Motor neuron (in vitro differentiated cells): ENCODE measurements around the gene PDLIM7. TPM values are rescaled to one million over a fixed set of nuclear protein-coding genes. Genes with fewer than 3 reads are reported as not detected.

Source experiments
- ATAC-seq, 8 experiments: fragments of 200-7000 bp; cut with Tn5 transposase; replicated peaks in 6 of 8; 2 replicates each; pipeline ENCODE4 v1.8.0; 2021; ENCODE audit warnings: mild to moderate bottlenecking in 8 of 8, moderate library complexity in 8 of 8
- H3K27ac ChIP-seq, 2 donors: fragments of 250-450 bp; sonication (Bioruptor Pico); 2 replicates each; pipeline ENCODE4 v1.9.0; 2021; ENCODE audit warnings: antibody characterized with exemption in 2 of 2, mild to moderate bottlenecking in 2 of 2, moderate library complexity in 1 of 2
- H3K4me1 ChIP-seq, 2 donors: fragments of 250-450 bp; sonication (Bioruptor Pico); replicated peaks in 1 of 2; 2 replicates each; pipeline ENCODE4 v1.6.1; 2021; ENCODE audit warnings: antibody characterized with exemption in 2 of 2, mild to moderate bottlenecking in 2 of 2, moderate library complexity in 1 of 2
- H3K4me3 ChIP-seq, 5 donors: fragments of 250-450 bp; sonication (Bioruptor Pico); 2 replicates each; pipeline ENCODE4 v1.9.0; 2021; ENCODE audit warnings: antibody characterized with exemption in 5 of 5, mild to moderate bottlenecking in 5 of 5, moderate library complexity in 4 of 5
- WGBS, 10 experiments: fragments of 450-650 bp; shearing (Covaris generic); methylation state at CpG; one replicate each; pipeline ENCODE4 v1.0.0; 2022; 5-methylcytosine and 5-hydroxymethylcytosine counted together
- in situ Hi-C, 9 experiments: fragments of 400-800 bp; cut with MboI; loops; one replicate each; pipeline ENCODE4 v1.15.0; 2021; ENCODE audit warnings: low sequenced_read_pairs in 9 of 9, low pct_unique_long_range_greater_than_20kb in 2 of 9; ENCODE audit not compliant: unreplicated experiment in 9 of 9
- total RNA-seq, 8 experiments: library from RNA; unstranded; fragments of 300-600 nt; gene quantifications; 2 replicates each; pipeline versions ENCODE4 v1.2.3 to v1.2.4, GENCODE V29; 2022

PDLIM7 gene
- total RNA-seq, 8 experiments from 2014 or later, result 24.6 to 116 (median 54.3) TPM

GRCh38 chr5:177445052-177445916 lies 52.1 kb downstream of the PDLIM7 start:
- Histone ChIP-seq H3K27ac (no peak overlapping the region), H3K4me1 (peaks cover 28 to 33% of the 10 kb centered on the region in 2 donors), H3K4me3 (peak overlapping the region in 2 of 5 donors; percentile 53 to 70)
- no peak for ATAC-seq
- in situ Hi-C loops, result no loop called here
- 45 to 89% (median 66%) methylated on average over 1 to 7 of the region's 10 CpGs for WGBS, 10 experiments

GRCh38 chr5:177444106-177445051 lies 53.0 kb downstream of the PDLIM7 start:
- 52 to 100% (median 73%) methylated on average over 1 to 3 of the region's 7 CpGs; no CpG with 5 or more reads in 6 of the 10 experiments for WGBS, 10 experiments
- H3K4me3 ChIP-seq, result no peak overlapping the region
- no peak overlapping the region for H3K27ac ChIP-seq
- in situ Hi-C loops, result no loop called here
- ATAC-seq, result no peak
- H3K4me1 ChIP-seq, result peaks cover 27 to 33% of the 10 kb centered on the region in 2 donors

GRCh38 chr5:177443144-177443983 lies 54.0 kb downstream of the PDLIM7 start:
- H3K4me3 ChIP-seq, result no peak overlapping the region
- no peak for ATAC-seq
- 100% methylated on average over 1 to 2 of the region's 15 CpGs; no CpG with 5 or more reads in 6 of the 10 experiments for WGBS, 10 experiments
- in situ Hi-C loops, result no loop called here
- H3K27ac ChIP-seq, result no peak overlapping the region
- peaks cover 18 to 28% of the 10 kb centered on the region in 2 donors for H3K4me1 ChIP-seq

DNA sequence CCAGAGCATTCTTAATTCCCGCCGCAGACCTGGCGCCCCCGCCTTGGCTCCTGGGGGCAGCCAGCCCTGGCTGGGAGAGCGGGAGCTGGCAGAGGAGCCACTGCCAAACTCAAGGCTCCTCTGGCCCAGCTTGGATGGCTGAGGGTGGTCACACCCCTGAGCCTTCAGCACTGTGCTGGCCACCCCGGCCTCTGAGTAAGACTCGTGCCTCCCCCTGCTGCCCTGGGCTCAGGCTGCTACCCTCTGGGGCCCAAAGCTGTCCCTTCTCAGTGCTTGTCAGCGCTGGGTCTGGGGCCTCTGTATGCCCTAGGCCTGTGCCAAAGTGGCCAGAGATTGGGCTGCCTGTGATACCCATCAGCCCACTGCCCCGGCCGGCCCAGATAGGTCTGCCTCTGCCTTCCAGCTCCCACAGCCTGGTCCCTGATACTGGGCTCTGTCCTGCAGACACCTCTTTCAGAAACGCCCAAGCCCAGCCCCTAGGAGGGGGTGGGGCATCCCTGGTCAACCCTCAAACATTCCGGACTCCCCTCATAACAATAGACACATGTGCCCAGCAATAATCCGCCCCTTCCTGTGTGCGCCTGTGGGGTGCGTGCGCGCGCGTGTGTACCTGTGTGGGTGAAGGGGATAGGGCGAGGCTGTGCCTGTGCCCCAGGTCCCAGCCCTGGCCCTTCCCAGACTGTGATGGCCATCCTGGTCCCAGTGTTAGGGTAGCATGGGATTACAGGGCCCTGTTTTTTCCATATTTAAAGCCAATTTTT lies 55.2 kb downstream of the PDLIM7 start:
- Histone ChIP-seq H3K4me3 (no peak overlapping the region), H3K4me1 (peaks cover 7 to 17% of the 10 kb centered on the region in 2 donors), H3K27ac (no peak overlapping the region)
- in situ Hi-C loops, result no loop called here
- no peak for ATAC-seq
- 60 to 100% (median 90%) methylated on average over 1 to 4 of the region's 20 CpGs; no CpG with 5 or more reads in 7 of the 10 experiments for WGBS, 10 experiments

- Histone ChIP-seq H3K27ac (no peak overlapping the region), H3K4me3 (no peak overlapping the region), H3K4me1 (peaks cover 6 to 15% of the 10 kb centered on the region in 2 donors)
- in situ Hi-C loops, result no loop called here
- peak in 5 of 8 experiments; percentile 22 to 52 (median 39) for ATAC-seq
- 80 to 100% methylated on average over 1 to 4 of the region's 26 CpGs; no CpG with 5 or more reads in 8 of the 10 experiments for WGBS, 10 experiments
Observed at GRCh38 chr5:177440990-177441780, 56.2 kb downstream of the PDLIM7 start.

DNA sequence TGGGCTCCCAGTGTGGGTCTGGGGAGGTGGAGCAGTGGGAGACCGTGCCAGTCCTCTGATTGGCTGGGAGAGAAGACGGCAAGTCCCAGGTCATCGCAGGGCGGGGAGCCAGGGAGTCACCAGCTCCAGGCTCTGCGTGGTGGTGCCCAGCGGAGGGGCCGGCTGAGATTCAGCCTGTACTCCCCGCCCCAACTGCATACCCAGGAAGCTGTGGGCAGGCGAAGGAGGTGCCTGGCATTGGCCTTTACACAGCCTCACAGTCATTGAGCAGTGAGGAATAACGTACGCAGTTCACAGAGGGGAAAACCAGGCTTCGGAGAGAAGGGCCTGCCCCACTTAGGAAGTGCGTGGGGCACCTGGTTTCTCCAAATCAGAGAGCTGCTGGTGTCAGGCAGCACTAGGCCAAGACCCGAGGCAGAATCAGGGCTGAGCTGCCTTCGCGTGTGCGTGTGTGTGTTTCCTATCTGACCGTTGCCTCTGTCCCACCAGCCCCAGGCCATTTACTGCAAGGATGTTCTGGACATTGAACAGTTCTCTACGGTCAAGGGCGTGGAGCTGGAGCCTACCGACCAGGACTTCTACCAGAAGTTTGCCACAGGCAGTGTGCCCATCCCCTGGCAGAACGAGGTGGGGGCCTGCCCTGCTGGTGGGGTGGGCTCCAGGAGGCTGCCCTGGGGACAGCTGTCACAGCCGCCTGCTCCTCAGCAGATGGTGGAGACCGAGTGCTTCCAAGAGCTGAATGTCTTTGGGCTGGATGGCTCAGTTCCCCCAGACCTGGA lies 57.0 kb downstream of the PDLIM7 start:
- in situ Hi-C loops, result no loop called here
- peaks cover 1 to 11% of the 10 kb centered on the region in 2 donors for H3K4me1 ChIP-seq
- ATAC-seq, result no peak
- no peak overlapping the region for H3K4me3 ChIP-seq
- no peak overlapping the region for H3K27ac ChIP-seq
- 20 to 100% (median 92%) methylated on average over 1 to 14 of the region's 24 CpGs; no CpG with 5 or more reads in 4 of the 10 experiments for WGBS, 10 experiments

DNA sequence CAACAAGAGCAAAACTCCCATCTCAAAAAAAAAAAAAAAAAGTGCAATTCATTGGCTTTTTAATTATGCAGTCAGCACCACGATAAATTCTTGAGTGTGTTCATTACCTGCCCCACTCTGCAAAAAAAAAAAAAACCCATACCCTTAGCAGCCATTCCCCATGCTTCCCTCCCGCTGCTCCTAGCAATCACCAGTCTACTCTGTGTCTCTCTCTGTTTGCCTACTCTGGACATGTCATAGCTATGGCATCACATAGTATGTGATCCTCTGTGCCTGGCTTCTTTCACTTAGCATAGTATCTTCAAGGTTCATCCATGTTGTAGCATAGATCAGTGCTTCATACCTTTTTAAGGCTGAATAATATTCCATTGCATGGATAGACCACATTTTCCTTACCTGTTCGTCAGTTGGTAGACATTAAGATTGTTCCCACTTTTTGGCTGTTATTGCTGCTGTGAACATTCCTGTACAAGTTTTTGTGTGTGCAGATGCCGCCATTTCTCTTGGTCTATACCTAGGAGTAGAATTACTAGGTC lies 57.8 kb downstream of the PDLIM7 start:
- no peak for ATAC-seq
- H3K4me3 ChIP-seq, result no peak overlapping the region
- 80 to 100% (median 99%) methylated on average over 2 to 4 of the region's 4 CpGs; no CpG with 5 or more reads in 2 of the 10 experiments for WGBS, 10 experiments
- H3K4me1 ChIP-seq, result peaks cover 0 to 4% of the 10 kb centered on the region in 2 donors
- in situ Hi-C loops, result no loop called here
- H3K27ac ChIP-seq, result no peak overlapping the region

DNA sequence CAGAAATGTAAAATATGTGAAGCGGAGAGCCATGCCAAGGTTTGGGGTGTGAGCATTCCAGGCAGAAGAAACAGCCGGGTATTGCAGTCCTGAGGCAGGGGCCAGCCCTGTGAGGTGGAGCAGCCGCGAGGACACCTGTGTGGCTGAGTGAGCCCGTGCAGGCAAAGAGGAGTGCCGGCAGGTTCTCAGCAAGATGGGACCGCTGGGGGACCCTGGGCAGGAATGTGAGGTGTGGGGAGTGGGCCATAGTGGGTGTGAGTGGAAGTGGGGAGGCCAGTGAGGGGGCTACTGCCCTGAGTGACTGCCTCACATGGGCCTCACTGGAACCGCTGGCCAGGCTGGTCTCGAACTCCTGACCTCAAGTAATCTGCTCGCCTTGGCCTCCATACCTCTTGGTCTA lies 58.9 kb downstream of the PDLIM7 start:
- Histone ChIP-seq H3K4me3 (no peak overlapping the region), H3K27ac (no peak overlapping the region), H3K4me1 (no peaks in the 10 kb centered on the region)
- in situ Hi-C loops, result no loop called here
- WGBS, 10 experiments, result 87 to 100% (median 100%) methylated on average over 1 to 7 of the region's 10 CpGs; no CpG with 5 or more reads in 3 of the 10 experiments
- no peak for ATAC-seq

GRCh38 chr5:177437623-177438022 lies 59.8 kb downstream of the PDLIM7 start:
- H3K4me3 ChIP-seq, result no peak overlapping the region
- ATAC-seq, result no peak
- H3K27ac ChIP-seq, result no peak overlapping the region
- H3K4me1 ChIP-seq, result no peaks in the 10 kb centered on the region
- 60% methylated on average over 1 of the region's 4 CpGs; no CpG with 5 or more reads in 9 of the 10 experiments for WGBS, 10 experiments
- in situ Hi-C loops, result no loop called here

DNA sequence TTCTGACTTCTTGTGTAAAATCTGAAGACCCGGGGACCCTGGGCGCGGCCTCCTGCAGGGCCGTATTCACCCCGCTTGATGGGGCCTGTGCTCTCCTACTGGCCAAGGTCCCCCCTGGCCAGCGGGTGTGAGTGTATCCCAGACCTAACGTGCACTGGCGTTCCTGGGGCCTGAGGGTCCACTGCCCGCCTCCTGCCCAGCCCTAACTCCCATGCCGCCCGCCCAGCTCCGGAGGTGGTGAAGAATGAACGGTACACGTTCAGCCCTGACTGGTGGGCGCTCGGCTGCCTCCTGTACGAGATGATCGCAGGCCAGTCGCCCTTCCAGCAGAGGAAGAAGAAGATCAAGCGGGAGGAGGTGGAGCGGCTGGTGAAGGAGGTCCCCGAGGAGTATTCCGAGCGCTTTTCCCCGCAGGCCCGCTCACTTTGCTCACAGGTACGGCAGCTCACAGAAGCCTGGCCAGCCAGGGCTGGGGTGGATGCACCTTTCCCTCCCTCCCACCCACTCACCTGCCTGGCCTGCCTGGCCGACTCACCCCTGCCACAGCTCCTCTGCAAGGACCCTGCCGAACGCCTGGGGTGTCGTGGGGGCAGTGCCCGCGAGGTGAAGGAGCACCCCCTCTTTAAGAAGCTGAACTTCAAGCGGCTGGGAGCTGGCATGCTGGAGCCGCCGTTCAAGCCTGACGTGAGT lies 61.4 kb downstream of the PDLIM7 start:
- Histone ChIP-seq H3K4me3 (no peak overlapping the region), H3K4me1 (no peaks in the 10 kb centered on the region), H3K27ac (no peak overlapping the region)
- no peak for ATAC-seq
- 73 to 100% (median 100%) methylated on average over 1 to 11 of the region's 37 CpGs; no CpG with 5 or more reads in 3 of the 10 experiments for WGBS, 10 experiments
- in situ Hi-C loops, result no loop called here
